GM23338 (cell line): ENCODE measurements around the gene SCN3B. TPM values are rescaled to one million over a fixed set of nuclear protein-coding genes. Genes with fewer than 3 reads are reported as not detected.
A peak's percentile ranks its signal among the peaks of the same experiment; 100 is the strongest.

Experiments
- ATAC-seq: fragments of 200-7000 bp; cut with Tn5 transposase; 3 replicates; pipeline ENCODE4 v1.9.1; 2020
- DNase-seq: peaks from one replicate; pipeline ENCODE4 v3.0.0-alpha.2; 2015; ENCODE audit warnings: low spot score
- H2AFZ ChIP-seq: fragments of 200-600 bp; sonication (generic); 2 replicates; pipeline ENCODE4 v1.8.0; 2016; ENCODE audit warnings: antibody characterized with exemption, mild to moderate bottlenecking, moderate library complexity
- H3F3A ChIP-seq: fragments of 200-600 bp; sonication (generic); replicated peaks from 2 replicates; pipeline ENCODE4 v1.8.0; 2017; ENCODE audit warnings: antibody characterized with exemption, mixed run types, low read depth
- H3K27ac ChIP-seq: fragments of 200-600 bp; sonication (generic); 2 replicates; pipeline ENCODE4 v1.6.1; 2016; ENCODE audit warnings: low read depth
- H3K27me3 ChIP-seq: fragments of 200-600 bp; sonication (generic); 2 replicates; pipeline ENCODE4 v1.8.0; 2016; ENCODE audit warnings: mild to moderate bottlenecking, mixed run types, moderate library complexity; ENCODE audit not compliant: insufficient read depth
- H3K36me3 ChIP-seq: fragments of 200-600 bp; sonication (generic); 2 replicates; pipeline ENCODE4 v1.8.0; 2016; ENCODE audit warnings: mild to moderate bottlenecking; ENCODE audit not compliant: insufficient read depth
- H3K4me1 ChIP-seq: fragments of 200-600 bp; sonication (generic); 2 replicates; pipeline ENCODE4 v1.8.0; 2016; ENCODE audit warnings: mild to moderate bottlenecking, moderate library complexity; ENCODE audit not compliant: insufficient read depth
- H3K4me2 ChIP-seq: fragments of 200-600 bp; sonication (generic); 2 replicates; pipeline ENCODE4 v1.7.1; 2017; ENCODE audit warnings: mixed run types
- H3K4me3 ChIP-seq: fragments of 200-600 bp; sonication (generic); 2 replicates; pipeline ENCODE4 v1.6.1; 2016; ENCODE audit warnings: mixed run types
- H3K79me2 ChIP-seq: fragments of 200-600 bp; sonication (generic); replicated peaks from 2 replicates; pipeline ENCODE4 v1.8.0; 2017; ENCODE audit warnings: mild to moderate bottlenecking; ENCODE audit not compliant: insufficient read depth
- H3K9me2 ChIP-seq: fragments of 200-600 bp; sonication (generic); 2 replicates; pipeline ENCODE4 v1.8.0; 2017; ENCODE audit not compliant: insufficient read depth
- H4K20me1 ChIP-seq: fragments of 200-600 bp; sonication (generic); replicated peaks from 2 replicates; pipeline ENCODE4 v1.8.0; 2017; ENCODE audit warnings: mild to moderate bottlenecking; ENCODE audit not compliant: insufficient read depth
- H3K27ac Mint-ChIP-seq: 2 replicates; pipeline ENCODE4 v1.8.0; 2020; ENCODE audit warnings: inconsistent platforms, mild to moderate bottlenecking, moderate library complexity, mixed read lengths
- H3K27me3 Mint-ChIP-seq: 3 replicates; pipeline ENCODE4 v1.8.0; 2022; ENCODE audit warnings: low read depth, mild to moderate bottlenecking, moderate library complexity, mixed read lengths, inconsistent platforms; ENCODE audit not compliant: insufficient read depth, poor library complexity
- H3K36me3 Mint-ChIP-seq: 3 replicates; pipeline ENCODE4 v1.8.0; 2021; ENCODE audit warnings: low read depth, mild to moderate bottlenecking, inconsistent platforms, moderate library complexity, mixed read lengths
- H3K4me1 Mint-ChIP-seq: 3 replicates; pipeline ENCODE4 v1.8.0; 2020; ENCODE audit warnings: mild to moderate bottlenecking, inconsistent platforms, mixed read lengths
- H3K4me3 Mint-ChIP-seq: 3 replicates; pipeline ENCODE4 v1.8.0; 2021; ENCODE audit warnings: moderate library complexity, mild to moderate bottlenecking, inconsistent platforms, mixed read lengths
- H3K9me3 Mint-ChIP-seq: 3 replicates; pipeline ENCODE4 v1.8.0; 2020; ENCODE audit warnings: moderate library complexity, mild to moderate bottlenecking, inconsistent platforms, mixed read lengths
- CREB1 ChIP-seq: fragments of 250-450 bp; sonication (Bioruptor Pico); IDR thresholded peaks from 2 replicates; pipeline ENCODE4 v1.5.0; 2020; ENCODE audit warnings: low read depth, mild to moderate bottlenecking, moderate library complexity
- EZH2 ChIP-seq: fragments of 200-600 bp; sonication (generic); IDR thresholded peaks from one replicate; pipeline ENCODE4 v1.8.0; 2017; ENCODE audit warnings: antibody characterized with exemption, mild to moderate bottlenecking, low read depth; ENCODE audit not compliant: unreplicated experiment
- EZH2phosphoT487 ChIP-seq: fragments of 200-600 bp; sonication (generic); IDR thresholded peaks from one replicate; pipeline ENCODE4 v1.8.1; 2018; ENCODE audit warnings: antibody characterized with exemption; ENCODE audit not compliant: unreplicated experiment
- JUNB ChIP-seq: IDR thresholded peaks from one replicate; pipeline ENCODE4 v1.6.1; 2016; ENCODE audit warnings: antibody characterized with exemption; ENCODE audit not compliant: unreplicated experiment
- NANOG ChIP-seq: IDR thresholded peaks from 2 replicates; pipeline ENCODE4 v1.6.1; 2016; ENCODE audit warnings: antibody characterized with exemption, borderline replicate concordance
- POLR2AphosphoS5 ChIP-seq: IDR thresholded peaks from 2 replicates; pipeline ENCODE4 v1.6.1; 2016; ENCODE audit warnings: antibody characterized with exemption, low read depth
- STAT1 ChIP-seq: IDR thresholded peaks from one replicate; pipeline ENCODE4 v1.6.1; 2016; ENCODE audit warnings: antibody characterized with exemption; ENCODE audit not compliant: unreplicated experiment
- ZNF114 ChIP-seq: fragments of 250-450 bp; sonication (Bioruptor Pico); IDR thresholded peaks from 2 replicates; pipeline ENCODE4 v1.5.0; 2020; ENCODE audit warnings: mild to moderate bottlenecking, moderate library complexity
- ZNF331 ChIP-seq: fragments of 250-450 bp; sonication (Bioruptor Pico); IDR thresholded peaks from 2 replicates; pipeline ENCODE4 v1.5.0; 2020; ENCODE audit warnings: low read depth, mild to moderate bottlenecking, moderate library complexity
- ZNF462 ChIP-seq: fragments of 250-450 bp; sonication (Bioruptor Pico); IDR thresholded peaks from 2 replicates; pipeline ENCODE4 v1.5.0; 2020; ENCODE audit warnings: mild to moderate bottlenecking, moderate library complexity
- polyA plus RNA-seq: library from polyadenylated mRNA; unstranded; fragments of >200 nt; fragmentation: Nextera tagmentation; extraction: Ambion mirVana; gene quantifications from 2 replicates; pipeline ENCODE4 v1.2.1, GENCODE V29; 2016
- total RNA-seq: library from RNA; depleted of rRNA; stranded (reverse); fragments of >200 nt; shearing (Covaris generic); gene quantifications from 2 replicates; pipeline ENCODE4 v1.2.3, GENCODE V29; 2014
- TF ChIP-seq, protein P1 (sequence below), 2 experiments: fragments of 200-600 bp in 1 of 2; sonication (generic) in 1 of 2; conservative IDR thresholded peaks; 2 replicates each; pipeline versions ENCODE4 v1.5.1 to v1.6.1; 2016 to 2017; ENCODE audit warnings: antibody characterized with exemption in 2 of 2, low read depth in 2 of 2, mild to moderate bottlenecking in 2 of 2, moderate library complexity in 1 of 2
- TF ChIP-seq, protein P2 (sequence below): IDR thresholded peaks from one replicate; pipeline ENCODE4 v1.6.1; 2018; ENCODE audit warnings: antibody characterized with exemption; ENCODE audit not compliant: unreplicated experiment

Gene SCN3B
- total and polyA plus RNA-seq, 2 experiments from 2014 or later: 0.74 to 1.7 TPM

- no peaks in the 10 kb centered on the region for H3K4me1 ChIP-seq
- H3K4me2 ChIP-seq: no peak overlapping the region
- no peaks in the 10 kb centered on the region for H3F3A ChIP-seq
- H3K27ac ChIP-seq: no peak overlapping the region
- no peak for ATAC-seq
- H4K20me1 ChIP-seq: no peaks in the 10 kb centered on the region
- H3K4me3 ChIP-seq: no peak overlapping the region
- H3K36me3 Mint-ChIP-seq: no peaks in the 10 kb centered on the region
- H3K27me3 ChIP-seq: no peaks in the 10 kb centered on the region
- H3K27me3 Mint-ChIP-seq: peaks cover 3% of the 10 kb centered on the region
- H3K4me3 Mint-ChIP-seq: no peak overlapping the region
- H3K9me3 Mint-ChIP-seq: no peaks in the 10 kb centered on the region
- TF ChIP-seq POLR2AphosphoS5 (no peak), STAT1 (no peak), ZNF331 (CRISPR knock-in tag) (no peak), EZH2 (no peak), NANOG (no peak), EZH2phosphoT487 (no peak), ZNF462 (CRISPR knock-in tag) (no peak), JUNB (no peak), ZNF114 (CRISPR knock-in tag) (no peak), CREB1 (CRISPR knock-in tag) (no peak)
- TF ChIP-seq, protein P1, sequence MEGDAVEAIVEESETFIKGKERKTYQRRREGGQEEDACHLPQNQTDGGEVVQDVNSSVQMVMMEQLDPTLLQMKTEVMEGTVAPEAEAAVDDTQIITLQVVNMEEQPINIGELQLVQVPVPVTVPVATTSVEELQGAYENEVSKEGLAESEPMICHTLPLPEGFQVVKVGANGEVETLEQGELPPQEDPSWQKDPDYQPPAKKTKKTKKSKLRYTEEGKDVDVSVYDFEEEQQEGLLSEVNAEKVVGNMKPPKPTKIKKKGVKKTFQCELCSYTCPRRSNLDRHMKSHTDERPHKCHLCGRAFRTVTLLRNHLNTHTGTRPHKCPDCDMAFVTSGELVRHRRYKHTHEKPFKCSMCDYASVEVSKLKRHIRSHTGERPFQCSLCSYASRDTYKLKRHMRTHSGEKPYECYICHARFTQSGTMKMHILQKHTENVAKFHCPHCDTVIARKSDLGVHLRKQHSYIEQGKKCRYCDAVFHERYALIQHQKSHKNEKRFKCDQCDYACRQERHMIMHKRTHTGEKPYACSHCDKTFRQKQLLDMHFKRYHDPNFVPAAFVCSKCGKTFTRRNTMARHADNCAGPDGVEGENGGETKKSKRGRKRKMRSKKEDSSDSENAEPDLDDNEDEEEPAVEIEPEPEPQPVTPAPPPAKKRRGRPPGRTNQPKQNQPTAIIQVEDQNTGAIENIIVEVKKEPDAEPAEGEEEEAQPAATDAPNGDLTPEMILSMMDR (conservative IDR thresholded peaks at IDR 0.05; ENCODE audit: low read depth in 2 of 2): no peak
- TF ChIP-seq, protein P2, sequence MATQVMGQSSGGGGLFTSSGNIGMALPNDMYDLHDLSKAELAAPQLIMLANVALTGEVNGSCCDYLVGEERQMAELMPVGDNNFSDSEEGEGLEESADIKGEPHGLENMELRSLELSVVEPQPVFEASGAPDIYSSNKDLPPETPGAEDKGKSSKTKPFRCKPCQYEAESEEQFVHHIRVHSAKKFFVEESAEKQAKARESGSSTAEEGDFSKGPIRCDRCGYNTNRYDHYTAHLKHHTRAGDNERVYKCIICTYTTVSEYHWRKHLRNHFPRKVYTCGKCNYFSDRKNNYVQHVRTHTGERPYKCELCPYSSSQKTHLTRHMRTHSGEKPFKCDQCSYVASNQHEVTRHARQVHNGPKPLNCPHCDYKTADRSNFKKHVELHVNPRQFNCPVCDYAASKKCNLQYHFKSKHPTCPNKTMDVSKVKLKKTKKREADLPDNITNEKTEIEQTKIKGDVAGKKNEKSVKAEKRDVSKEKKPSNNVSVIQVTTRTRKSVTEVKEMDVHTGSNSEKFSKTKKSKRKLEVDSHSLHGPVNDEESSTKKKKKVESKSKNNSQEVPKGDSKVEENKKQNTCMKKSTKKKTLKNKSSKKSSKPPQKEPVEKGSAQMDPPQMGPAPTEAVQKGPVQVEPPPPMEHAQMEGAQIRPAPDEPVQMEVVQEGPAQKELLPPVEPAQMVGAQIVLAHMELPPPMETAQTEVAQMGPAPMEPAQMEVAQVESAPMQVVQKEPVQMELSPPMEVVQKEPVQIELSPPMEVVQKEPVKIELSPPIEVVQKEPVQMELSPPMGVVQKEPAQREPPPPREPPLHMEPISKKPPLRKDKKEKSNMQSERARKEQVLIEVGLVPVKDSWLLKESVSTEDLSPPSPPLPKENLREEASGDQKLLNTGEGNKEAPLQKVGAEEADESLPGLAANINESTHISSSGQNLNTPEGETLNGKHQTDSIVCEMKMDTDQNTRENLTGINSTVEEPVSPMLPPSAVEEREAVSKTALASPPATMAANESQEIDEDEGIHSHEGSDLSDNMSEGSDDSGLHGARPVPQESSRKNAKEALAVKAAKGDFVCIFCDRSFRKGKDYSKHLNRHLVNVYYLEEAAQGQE: no peak
- no peaks in the 10 kb centered on the region for H3K4me1 Mint-ChIP-seq
- no peaks in the 10 kb centered on the region for H3K9me2 ChIP-seq
- no peaks in the 10 kb centered on the region for H3K79me2 ChIP-seq
- H3K27ac Mint-ChIP-seq: no peak overlapping the region
- DNase-seq: no peak
- H2AFZ ChIP-seq: peak overlapping the region; percentile 84; the same call in 1 of the 2 replicates
- H3K36me3 ChIP-seq: no peaks in the 10 kb centered on the region
Observed at GRCh38 chr11:123690485-123690884, 36.1 kb upstream of the SCN3B start.
